Esophagus squamous epithelium (tissue), 5 donors: ENCODE results near the gene OLFML3. TPM values are rescaled to one million over a fixed set of nuclear protein-coding genes. Genes with fewer than 3 reads are reported as not detected.

ENCODE experiments used
- DNase-seq: peaks from one replicate; lab custom pipeline; 2025; lab: John Stamatoyannopoulos, UW
- H3K27ac ChIP-seq, 4 donors: fragments of 200-600 bp; sonication (generic); one replicate each; pipeline ENCODE4 v1.5.1; 2016 to 2019; ENCODE audit warnings: mild to moderate bottlenecking in 1 of 4
- H3K27me3 ChIP-seq, 4 donors: fragments of 200-600 bp; sonication (generic); 1 replicate in 3 of 4; 2 replicates in 1 of 4; pipeline versions ENCODE4 v1.5.1 to v1.6.0; 2017 to 2021; ENCODE audit warnings: antibody characterized with exemption in 1 of 4
- H3K36me3 ChIP-seq, 3 donors: fragments of 200-600 bp; sonication (generic); one replicate each; pipeline ENCODE4 v1.5.1; 2016 to 2019
- H3K4me1 ChIP-seq, 3 donors: fragments of 200-600 bp; sonication (generic); one replicate each; pipeline ENCODE4 v1.5.1; 2017 to 2019
- H3K4me3 ChIP-seq, 4 donors: fragments of 200-600 bp; sonication (generic); 1 replicate in 3 of 4; 2 replicates in 1 of 4; pipeline ENCODE4 v1.5.1; 2016 to 2019; ENCODE audit warnings: mild to moderate bottlenecking in 2 of 4, moderate library complexity in 1 of 4
- H3K9me3 ChIP-seq, 3 donors: fragments of 200-600 bp; sonication (generic); one replicate each; pipeline ENCODE4 v1.5.1; 2016 to 2019
- POLR2A ChIP-seq, 4 donors: fragments of 450-650 bp; IDR thresholded peaks; one replicate each; pipeline ENCODE4 v1.6.1; 2017; ENCODE audit warnings: antibody characterized with exemption in 4 of 4, mild to moderate bottlenecking in 4 of 4, moderate library complexity in 3 of 4
- WGBS, 2 donors: methylation state at CpG; one replicate each; pipeline ENCODE4 v1.1.5; 2018; 5-methylcytosine and 5-hydroxymethylcytosine counted together
- intact Hi-C: fragments of 100-400 bp; cut with DNase I; formaldehyde crosslinking; loops from one replicate; pipeline ENCODE4 v1.15.0; 2022
- total RNA-seq, 4 donors: library from RNA; depleted of rRNA; stranded (reverse); fragments of >200 nt; gene quantifications; one replicate each; pipeline ENCODE4 v1.1.0, GENCODE V29; 2016
- TF ChIP-seq, protein P1 (sequence below), 6 experiments: fragments of 450-650 bp in 4 of 6; fragments of 200-600 bp in 2 of 6; sonication (generic) in 2 of 6; IDR thresholded peaks; one replicate each; pipeline ENCODE4 v1.5.1; 2016 to 2019; ENCODE audit warnings: antibody characterized with exemption in 6 of 6, mild to moderate bottlenecking in 4 of 6, moderate library complexity in 4 of 6
- donor health status: DM: yes; HTN: yes; CAD: no.

OLFML3 gene, protein sequence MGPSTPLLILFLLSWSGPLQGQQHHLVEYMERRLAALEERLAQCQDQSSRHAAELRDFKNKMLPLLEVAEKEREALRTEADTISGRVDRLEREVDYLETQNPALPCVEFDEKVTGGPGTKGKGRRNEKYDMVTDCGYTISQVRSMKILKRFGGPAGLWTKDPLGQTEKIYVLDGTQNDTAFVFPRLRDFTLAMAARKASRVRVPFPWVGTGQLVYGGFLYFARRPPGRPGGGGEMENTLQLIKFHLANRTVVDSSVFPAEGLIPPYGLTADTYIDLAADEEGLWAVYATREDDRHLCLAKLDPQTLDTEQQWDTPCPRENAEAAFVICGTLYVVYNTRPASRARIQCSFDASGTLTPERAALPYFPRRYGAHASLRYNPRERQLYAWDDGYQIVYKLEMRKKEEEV
- total RNA-seq = 10 to 100 TPM in 2 of 4 donors, 1 to 10 TPM in 2; 1.2 to 62.0 (median 9.9) TPM

DNA sequence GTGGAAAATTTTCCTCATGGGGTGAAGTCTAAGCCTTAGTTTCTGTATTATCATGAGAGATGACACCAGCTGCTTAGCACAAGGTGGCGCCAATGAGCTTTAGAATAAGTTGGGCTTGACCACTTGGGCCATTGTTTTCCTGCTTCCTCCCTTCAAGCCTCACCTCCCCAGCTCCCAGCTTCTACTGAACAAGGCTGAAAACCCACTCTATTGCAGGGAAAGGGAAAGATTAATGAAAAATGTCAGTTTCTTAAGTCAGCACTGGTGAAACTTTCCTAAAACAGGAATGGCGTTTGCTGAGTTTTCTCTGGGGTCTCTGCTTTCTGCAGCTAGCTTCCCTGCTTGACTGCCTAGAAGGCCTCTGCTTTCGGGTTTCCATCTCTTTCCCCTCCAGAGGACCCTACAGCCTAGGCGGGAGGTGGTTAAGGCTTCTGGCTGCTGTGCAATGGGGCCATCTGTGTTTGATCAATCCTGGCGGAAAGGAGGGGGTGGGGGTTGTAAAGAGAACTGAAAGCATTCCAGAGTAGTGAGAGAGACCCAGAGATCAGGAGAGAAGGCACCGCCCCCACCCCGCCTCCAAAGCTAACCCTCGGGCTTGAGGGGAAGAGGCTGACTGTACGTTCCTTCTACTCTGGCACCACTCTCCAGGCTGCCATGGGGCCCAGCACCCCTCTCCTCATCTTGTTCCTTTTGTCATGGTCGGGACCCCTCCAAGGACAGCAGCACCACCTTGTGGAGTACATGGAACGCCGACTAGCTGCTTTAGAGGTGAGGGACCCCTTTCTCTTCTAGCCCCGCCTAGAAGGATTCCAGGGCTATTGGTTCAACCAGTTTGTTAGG lies at the start of gene OLFML3:
TSS of gene OLFML3 (plus strand) at position 612 of the 840 bp plus-strand sequence. CDS start at position 655, 43 bp downstream.
- peak in 2 of 4 donors; percentile 29 to 59 for TF ChIP-seq POLR2A (IDR thresholded peaks at IDR 0.05)
- TF ChIP-seq, protein P1, sequence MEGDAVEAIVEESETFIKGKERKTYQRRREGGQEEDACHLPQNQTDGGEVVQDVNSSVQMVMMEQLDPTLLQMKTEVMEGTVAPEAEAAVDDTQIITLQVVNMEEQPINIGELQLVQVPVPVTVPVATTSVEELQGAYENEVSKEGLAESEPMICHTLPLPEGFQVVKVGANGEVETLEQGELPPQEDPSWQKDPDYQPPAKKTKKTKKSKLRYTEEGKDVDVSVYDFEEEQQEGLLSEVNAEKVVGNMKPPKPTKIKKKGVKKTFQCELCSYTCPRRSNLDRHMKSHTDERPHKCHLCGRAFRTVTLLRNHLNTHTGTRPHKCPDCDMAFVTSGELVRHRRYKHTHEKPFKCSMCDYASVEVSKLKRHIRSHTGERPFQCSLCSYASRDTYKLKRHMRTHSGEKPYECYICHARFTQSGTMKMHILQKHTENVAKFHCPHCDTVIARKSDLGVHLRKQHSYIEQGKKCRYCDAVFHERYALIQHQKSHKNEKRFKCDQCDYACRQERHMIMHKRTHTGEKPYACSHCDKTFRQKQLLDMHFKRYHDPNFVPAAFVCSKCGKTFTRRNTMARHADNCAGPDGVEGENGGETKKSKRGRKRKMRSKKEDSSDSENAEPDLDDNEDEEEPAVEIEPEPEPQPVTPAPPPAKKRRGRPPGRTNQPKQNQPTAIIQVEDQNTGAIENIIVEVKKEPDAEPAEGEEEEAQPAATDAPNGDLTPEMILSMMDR (IDR thresholded peaks at IDR 0.05) = peak; percentile 32 to 75 (median 62)
- H3K4me1 ChIP-seq = peaks cover 0 to 74% (median 30%) of the 10 kb centered on the region in 3 donors
- intact Hi-C loops = no loop called here
- peaks cover 0 to 21% (median 0%) of the 10 kb centered on the region in 3 donors for H3K36me3 ChIP-seq
- no peaks in the 10 kb centered on the region for H3K27me3 ChIP-seq
- WGBS, 2 donors = 30 to 33% methylated on average over 2 to 7 of the region's 13 CpGs
- no peak for DNase-seq
- no peaks in the 10 kb centered on the region for H3K9me3 ChIP-seq
- peak within 1 kb of the TSS; percentile 41 to 87 (median 75) for H3K27ac ChIP-seq
- H3K4me3 ChIP-seq = peak within 1 kb of the TSS in 3 of 4 donors; percentile 33 to 56 (median 40)

DNA sequence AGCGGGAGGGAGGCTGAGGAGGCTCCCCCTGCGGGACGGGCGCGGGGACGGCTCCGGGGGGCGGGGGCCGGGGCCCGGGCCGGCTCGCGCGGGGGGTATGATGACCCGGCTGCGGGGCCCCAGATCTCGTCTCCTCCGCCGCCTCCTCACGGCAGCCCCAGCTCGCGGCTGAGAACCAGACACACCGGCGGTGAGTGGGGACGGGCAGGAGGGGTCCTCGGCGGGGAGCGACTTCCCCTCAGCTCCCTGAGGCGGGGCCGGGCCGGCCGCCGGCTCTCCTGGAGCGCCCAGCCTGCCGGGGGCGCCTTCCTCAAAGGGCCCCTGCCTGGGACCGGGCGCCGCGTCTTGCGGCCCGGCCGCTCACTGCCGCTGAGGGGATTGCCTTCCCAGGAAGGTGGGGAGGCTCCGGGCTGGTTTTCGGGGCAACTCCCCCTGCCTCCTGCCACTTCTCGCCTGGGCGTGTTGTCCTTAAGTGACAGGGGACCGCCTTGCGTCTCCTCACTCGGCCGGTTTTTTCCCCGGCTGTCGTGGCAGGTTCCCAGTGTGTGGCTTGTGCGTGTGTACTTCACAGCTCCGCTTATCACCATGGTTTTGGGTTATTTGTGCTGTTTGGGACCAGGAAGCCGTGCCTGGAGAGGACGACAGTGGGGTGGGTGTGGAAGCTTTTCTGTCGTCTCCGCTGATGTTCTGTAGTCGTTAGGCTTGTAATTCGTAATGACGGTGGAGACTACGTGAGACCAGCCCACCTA lies 49.4 kb upstream of the OLFML3 start:
- no peak for DNase-seq
- Histone ChIP-seq H3K27ac (peak overlapping the region; percentile 95 to 99 (median 97)), H3K9me3 (no peaks in the 10 kb centered on the region), H3K4me3 (peak overlapping the region; percentile 75 to 100 (median 86)), H3K4me1 (peaks cover 8 to 60% (median 17%) of the 10 kb centered on the region in 3 donors), H3K36me3 (no peaks in the 10 kb centered on the region), H3K27me3 (no peaks in the 10 kb centered on the region)
- 0% methylated on average over 4 of the region's 64 CpGs for WGBS, 2 donors
- intact Hi-C loops = no loop called here
- TF ChIP-seq, protein P1 (IDR thresholded peaks at IDR 0.05) = peak in 1 of 6 experiments; percentile 3
- no peak for TF ChIP-seq POLR2A (IDR thresholded peaks at IDR 0.05)

DNA sequence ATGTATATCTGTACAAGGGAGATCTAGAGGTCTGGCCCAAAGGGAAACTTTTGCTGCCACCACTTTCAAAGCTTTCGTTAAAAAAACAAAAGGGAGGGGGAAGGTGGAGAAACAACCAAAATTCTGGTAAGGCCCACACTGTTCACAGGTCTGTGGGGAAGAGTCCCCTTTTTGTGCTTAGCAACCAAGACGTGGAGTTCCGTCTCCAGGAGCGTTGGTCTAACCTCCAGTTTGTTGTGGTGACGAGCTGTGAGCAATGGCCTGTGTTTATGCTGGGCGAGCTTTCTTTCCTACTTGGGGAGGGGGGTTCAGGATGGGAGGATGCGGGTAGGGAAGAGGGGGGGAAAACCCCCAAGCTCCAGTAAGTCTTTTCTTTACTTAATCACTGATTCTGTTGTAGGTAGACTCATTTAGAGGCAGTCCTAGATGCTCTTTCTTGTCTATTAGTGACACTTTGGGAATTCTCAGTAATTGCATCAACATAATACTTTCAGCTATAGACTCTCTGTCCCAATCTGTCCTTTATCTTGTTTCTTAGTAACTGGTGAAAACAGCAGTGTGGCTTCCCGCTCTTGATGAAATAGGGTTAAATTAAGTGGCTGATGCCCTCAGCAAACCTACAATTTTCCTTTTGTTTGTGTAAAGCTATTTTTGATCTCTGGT lies 48.6 kb upstream of the OLFML3 start:
- no peak for DNase-seq

DNA sequence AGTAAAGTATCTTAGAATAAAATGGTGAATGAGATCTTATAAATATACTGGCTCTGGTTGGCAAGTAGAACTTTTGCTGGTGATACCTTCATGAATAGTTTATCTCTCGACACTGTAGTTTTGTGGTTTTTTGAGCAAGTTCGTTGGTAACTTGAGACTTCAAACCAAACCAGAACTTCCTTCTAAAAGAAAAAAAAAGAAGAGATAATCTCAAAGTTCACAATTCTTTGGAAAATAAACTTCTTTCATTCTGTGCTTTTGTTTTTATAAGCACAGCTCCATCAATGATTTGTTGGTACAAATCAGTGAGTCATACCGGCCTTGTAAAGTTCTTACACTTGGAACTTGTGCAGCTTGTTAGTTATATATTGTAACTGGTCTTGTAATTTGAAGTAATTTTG lies 47.8 kb upstream of the OLFML3 start:
- no peaks in the 10 kb centered on the region for H3K27me3 ChIP-seq
- DNase-seq = no peak

More for the DNA sequence above, 48.6 kb upstream of the OLFML3 start:
- Histone ChIP-seq H3K27ac (peak overlapping the region; percentile 95 to 99 (median 97)), H3K36me3 (no peaks in the 10 kb centered on the region), H3K4me3 (peak overlapping the region; percentile 75 to 100 (median 86)), H3K4me1 (peaks cover 8 to 60% (median 17%) of the 10 kb centered on the region in 3 donors), H3K27me3 (no peaks in the 10 kb centered on the region), H3K9me3 (no peaks in the 10 kb centered on the region)
- 1 to 3% methylated on average over 8 of the region's 8 CpGs for WGBS, 2 donors
- intact Hi-C loops = no loop called here
- TF ChIP-seq POLR2A (IDR thresholded peaks at IDR 0.05) = no peak
- TF ChIP-seq, protein P1 (IDR thresholded peaks at IDR 0.05) = no peak

More for the DNA sequence above, 47.8 kb upstream of the OLFML3 start:
- TF ChIP-seq POLR2A (IDR thresholded peaks at IDR 0.05) = no peak
- TF ChIP-seq, protein P1 (IDR thresholded peaks at IDR 0.05) = no peak
- no peaks in the 10 kb centered on the region for H3K36me3 ChIP-seq
- H3K4me3 ChIP-seq = peak overlapping the region in 3 of 4 donors; percentile 75 to 100 (median 86)
- H3K9me3 ChIP-seq = no peaks in the 10 kb centered on the region
- 9 to 11% methylated on average over 3 of the region's 3 CpGs for WGBS, 2 donors
- intact Hi-C loops = no loop called here
- peaks cover 8 to 63% (median 17%) of the 10 kb centered on the region in 3 donors for H3K4me1 ChIP-seq
- peak overlapping the region in 2 of 4 donors; percentile 95 to 99 for H3K27ac ChIP-seq
